HG03432 (cell line): ENCODE measurements around the gene WDR4.
"Not testable (repeated sequence)": the region's sequence is repeated elsewhere in the genome, so short reads cannot be mapped to it uniquely, and the experiment has no call there.

ENCODE experiments used
- ATAC-seq: cut with Tn5 transposase; IDR thresholded peaks from one replicate; pipeline ENCODE4 v1.9.1; 2021; ENCODE audit warnings: mild to moderate bottlenecking, moderate library complexity; ENCODE audit not compliant: unreplicated experiment

WDR4 gene

DNA sequence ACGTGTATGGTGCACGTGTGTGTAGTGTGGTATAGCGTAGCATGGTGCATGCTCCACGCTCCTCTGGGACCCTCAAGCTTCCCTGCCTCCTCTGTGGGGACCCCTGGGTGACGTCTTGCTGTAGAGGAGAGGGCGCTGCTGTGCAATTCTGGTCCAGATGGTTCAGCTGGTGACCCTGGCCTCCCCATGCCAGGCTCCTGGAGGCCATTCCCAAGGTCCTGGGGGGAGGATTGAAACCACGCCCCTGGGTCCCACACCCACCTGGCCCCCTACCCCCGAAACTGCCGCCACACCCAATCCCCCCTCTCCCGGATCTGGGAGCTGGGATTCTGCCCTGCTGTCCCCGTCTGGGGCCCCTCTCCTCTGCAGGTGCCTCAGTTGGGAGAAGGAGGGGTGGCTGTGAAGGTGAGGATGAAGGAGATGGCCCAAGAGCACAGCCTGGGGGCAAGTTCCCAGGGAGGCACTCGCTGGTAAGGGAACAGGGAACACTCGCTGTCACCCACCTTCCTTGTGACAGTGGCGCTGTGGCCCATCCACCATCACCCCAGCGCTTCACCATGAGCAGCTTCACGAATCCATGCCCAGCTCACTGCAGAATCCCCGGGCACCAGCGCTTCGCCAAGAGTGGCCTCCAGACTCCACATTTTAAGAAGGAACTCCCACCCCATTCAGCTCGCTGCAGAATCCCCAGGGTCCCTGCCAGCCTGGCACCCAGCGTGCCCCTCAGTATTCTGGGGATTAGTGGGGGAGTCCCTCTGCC is 38.0 kb downstream of the WDR4 start:
- ATAC-seq = no peak

- ATAC-seq = no peak
These were observed 38.8 kb downstream of the WDR4 start for GRCh38 chr21:42840411-42841155.

GRCh38 chr21:42839271-42840231 is 39.8 kb downstream of the WDR4 start:
- ATAC-seq = no peak

DNA sequence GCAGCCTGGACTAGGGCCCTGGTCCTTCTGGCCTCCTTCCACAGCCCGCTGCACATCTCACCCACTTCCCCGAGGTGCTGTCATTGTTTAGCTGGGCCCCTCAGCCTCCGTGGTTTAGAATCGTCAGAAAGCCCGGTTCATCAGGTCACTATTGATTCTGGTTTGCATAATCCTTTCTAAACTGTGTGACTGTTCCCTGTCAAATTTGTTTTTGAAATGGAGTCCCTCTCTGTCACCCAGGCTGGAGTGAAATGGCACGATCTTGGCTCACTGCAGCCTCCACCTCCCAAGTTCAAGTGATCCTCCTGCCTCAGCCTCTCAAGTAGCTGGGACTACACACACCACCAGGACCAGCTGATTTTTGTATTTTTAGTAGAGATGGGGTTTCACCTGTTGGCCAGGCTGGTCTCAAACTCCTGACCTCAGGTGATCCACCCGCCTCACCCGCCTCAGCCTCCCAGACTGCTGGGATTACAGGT is 41.1 kb downstream of the WDR4 start:
- not testable (repeated sequence) for ATAC-seq

GRCh38 chr21:42837421-42838211 is 41.7 kb downstream of the WDR4 start:
- ATAC-seq = no peak

GRCh38 chr21:42836767-42837301 is 42.5 kb downstream of the WDR4 start:
- ATAC-seq = no peak

- ATAC-seq = no peak
These were observed 43.0 kb downstream of the WDR4 start for GRCh38 chr21:42836402-42836666.

DNA sequence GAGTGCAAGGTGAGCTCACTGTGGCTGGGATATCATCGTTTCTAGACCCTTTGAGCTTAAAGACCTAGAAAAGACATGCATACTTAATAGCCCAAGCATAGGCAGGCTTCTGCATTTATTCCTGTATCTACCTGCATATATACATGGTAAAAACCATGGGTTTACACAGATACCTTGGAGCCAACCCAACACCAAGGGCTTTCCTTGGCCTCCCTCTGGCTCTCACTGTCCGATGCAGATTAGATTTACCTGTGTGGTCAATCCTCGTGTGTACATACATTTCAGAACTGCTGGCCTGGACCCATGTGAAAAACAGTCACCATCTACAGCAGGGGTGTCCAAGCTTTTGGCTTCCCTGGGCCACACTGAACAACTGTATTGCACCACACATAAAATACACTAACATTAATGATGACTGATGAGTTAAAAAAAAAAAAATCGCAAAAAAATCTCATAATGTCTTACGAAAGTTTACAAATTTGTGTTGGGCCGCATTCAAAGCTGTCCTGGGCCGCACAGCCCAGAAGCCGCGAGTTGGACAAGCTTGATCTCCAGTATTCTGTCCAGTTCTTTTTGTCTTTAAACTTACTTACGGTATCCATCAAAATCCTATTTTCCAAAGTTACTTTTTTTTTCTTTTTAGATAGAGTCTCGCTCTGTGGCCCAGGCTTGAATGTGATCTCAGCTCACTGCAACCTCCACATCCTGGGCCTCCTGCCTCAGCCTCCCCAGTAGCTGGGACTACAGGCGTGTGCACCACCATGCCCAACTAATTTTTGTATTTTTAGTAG is 43.5 kb downstream of the WDR4 start:
- ATAC-seq = no peak

DNA sequence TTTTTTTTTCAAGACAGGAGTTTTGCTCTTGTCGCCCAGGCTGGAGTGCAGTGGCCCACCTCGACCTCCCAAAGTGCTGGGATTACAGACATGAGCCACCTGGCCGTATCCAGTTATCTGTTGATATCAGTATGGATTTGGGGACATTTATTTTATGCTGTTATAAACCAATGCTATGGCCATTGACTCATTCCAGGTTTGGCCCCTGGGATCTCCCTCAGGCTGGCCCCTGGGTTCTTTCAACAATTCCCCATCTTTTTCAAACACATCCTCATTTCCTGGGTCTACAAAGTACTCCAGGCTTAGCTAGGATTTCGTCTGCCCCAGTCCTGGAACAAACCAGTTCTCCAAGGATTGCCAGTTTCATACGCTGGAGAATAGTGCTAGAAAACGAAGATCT is 44.1 kb downstream of the WDR4 start:
- ATAC-seq = no peak

DNA sequence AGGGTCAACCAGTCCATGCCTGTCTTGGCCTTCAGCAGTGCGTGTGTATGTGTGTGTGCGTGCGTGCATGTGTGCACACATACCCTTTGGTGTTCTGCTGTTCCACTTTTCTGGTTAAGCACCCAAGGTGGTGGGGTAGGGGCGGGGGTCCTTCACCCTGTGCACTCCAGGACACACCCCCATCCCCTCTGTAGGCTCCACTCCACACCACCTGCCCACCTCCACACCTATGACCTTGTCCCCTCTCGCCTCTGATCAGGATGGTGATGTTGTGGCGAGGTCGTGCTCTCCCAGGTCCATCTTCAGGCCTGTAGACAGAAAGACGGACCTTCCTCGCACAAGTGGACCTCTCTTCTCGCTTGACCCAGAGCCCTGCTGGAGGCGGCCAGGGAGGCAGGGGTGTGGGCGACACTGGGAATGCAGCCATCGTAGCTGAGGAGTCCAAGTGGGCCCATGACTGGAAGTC is 44.6 kb downstream of the WDR4 start:
- ATAC-seq = no peak

DNA sequence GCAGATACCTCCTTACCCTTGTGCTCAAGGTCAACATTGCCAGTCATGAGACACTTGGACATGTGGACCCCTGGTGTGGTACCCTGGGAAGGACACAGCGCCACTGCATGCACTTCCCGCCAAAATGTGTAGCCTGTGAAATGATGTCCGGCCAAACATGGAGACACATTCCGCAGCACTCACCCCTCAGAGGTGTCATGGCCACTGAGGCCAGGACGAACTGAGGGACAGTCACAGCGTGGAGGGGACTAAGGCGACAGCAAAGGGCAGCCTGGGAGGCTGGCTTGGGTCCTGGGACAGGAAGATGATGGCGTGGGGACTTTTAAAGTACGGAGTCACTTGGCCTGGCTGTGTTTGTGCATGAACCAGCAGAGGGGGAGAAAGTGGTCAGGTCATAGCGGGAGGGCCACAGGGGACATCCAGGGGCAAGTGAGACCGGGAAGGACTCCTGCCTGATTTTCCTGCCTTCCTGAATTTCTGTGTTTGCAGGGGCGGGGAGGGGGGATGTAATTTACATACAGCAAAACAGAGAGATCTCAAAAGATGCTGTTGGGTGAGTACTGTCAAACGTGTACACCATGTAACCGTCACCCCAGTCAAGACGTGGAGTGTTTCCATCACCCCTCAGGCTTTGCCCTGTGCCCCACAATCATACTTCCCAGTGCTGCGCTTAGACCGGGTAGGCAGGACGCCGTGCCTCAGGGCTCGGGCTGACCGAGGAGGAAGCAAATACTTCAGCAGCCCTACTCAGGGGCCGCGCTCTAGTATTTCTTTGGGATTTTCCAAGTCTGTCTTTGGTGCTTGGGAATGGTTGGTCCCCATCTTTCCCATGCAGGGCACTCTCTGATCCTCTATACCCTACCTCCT is 45.2 kb downstream of the WDR4 start:
- no peak for ATAC-seq

- ATAC-seq = peak; percentile 49
These were observed 45.9 kb downstream of the WDR4 start for GRCh38 chr21:42833439-42833815.

DNA sequence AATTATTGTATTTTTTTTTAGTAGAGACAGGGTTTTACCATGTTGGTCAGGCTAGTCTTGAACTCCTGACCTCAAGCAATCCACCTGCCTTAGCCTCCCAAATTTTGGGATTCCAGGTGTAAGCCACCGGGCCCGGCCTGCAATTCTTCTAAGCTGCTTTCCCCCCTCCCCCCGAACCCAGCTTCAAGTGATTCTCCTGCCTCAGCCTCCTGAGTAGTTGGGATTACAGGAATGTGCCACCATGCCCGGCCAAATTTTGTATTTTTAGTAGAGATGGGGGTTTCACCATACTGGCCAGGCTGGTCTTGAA is 47.1 kb downstream of the WDR4 start:
- ATAC-seq = not testable (repeated sequence)

- no peak for ATAC-seq
These were observed 48.6 kb downstream of the WDR4 start for GRCh38 chr21:42830456-42831455.

DNA sequence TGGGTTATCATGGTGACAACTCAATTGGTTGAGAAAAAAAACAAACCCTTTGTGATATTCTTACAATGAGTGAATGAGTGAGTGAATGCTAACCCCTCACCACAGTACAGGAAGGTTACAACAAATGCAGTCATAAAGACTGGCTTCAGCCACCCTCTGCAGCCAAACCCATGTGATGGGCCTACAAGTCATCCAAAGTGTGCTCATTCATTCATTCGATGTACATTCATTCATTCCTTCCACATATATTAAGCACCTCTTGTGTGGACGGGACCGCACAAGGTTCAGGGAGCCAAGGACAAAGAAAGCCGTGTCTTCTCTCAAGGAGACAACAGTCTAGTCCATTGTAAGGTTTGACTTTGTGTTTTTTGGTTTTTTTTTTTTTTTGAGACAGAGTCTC is 49.4 kb downstream of the WDR4 start:
- ATAC-seq = no peak

DNA sequence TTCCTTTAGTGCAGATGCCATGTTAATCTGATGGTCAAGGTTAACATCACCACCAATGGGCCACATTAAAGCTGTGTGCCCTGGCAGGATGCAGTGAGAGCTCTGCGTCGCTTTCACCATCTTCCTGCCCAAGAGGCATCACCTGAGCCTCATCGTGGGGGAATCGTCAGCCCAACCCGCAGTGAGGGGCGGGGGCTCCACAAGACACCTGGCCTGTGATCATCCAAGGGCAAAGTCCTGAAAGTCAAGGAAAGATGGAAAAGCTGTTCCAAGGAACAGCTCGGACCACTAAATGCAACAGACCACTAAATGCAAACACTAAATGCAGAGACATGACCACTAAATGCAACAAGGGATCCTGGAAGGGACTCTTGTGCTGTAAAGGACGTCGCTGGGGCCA is 49.9 kb downstream of the WDR4 start:
- ATAC-seq = no peak

- ATAC-seq = no peak
These were observed 51.8 kb downstream of the WDR4 start for GRCh38 chr21:42827588-42827987.
